GM10266 (cell line): ENCODE measurements around the gene PPY.
"Not testable (repeated sequence)": the region's sequence is repeated elsewhere in the genome, so short reads cannot be mapped to it uniquely, and the experiment has no call there.

Experiments
- DNase-seq: peaks from one replicate; pipeline ENCODE4 v3.0.0; 2012; ENCODE audit errors: extremely low spot score
- TF ChIP-seq, protein P1 (sequence below): IDR thresholded peaks from 2 replicates; pipeline ENCODE4 v1.5.1; 2012; ENCODE audit warnings: mild to moderate bottlenecking, low read depth; ENCODE audit not compliant: control insufficient read depth, insufficient read depth; ENCODE audit errors: missing control alignments

The PPY gene

DNA sequence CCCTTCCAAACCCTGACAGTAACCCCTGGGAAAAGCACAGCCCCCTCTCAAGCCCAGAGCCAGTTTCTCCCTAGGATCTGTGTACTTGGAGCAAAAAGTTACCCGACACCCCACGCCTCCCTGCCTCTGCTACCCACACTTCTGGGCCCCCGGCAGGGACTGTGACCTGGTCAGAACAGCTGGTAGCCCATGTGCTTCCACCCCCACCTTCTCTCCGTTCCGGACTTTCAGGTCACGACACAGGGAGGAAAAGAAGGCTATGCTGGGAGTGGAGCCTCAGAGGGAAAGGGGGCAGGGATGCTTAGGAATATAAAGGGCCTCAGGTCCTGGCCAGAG is 6.4 kb downstream of the PPY start:
- TF ChIP-seq, protein P1, sequence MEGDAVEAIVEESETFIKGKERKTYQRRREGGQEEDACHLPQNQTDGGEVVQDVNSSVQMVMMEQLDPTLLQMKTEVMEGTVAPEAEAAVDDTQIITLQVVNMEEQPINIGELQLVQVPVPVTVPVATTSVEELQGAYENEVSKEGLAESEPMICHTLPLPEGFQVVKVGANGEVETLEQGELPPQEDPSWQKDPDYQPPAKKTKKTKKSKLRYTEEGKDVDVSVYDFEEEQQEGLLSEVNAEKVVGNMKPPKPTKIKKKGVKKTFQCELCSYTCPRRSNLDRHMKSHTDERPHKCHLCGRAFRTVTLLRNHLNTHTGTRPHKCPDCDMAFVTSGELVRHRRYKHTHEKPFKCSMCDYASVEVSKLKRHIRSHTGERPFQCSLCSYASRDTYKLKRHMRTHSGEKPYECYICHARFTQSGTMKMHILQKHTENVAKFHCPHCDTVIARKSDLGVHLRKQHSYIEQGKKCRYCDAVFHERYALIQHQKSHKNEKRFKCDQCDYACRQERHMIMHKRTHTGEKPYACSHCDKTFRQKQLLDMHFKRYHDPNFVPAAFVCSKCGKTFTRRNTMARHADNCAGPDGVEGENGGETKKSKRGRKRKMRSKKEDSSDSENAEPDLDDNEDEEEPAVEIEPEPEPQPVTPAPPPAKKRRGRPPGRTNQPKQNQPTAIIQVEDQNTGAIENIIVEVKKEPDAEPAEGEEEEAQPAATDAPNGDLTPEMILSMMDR: no peak
- DNase-seq: no peak

GRCh38 chr17:43935204-43935925 is 6.9 kb downstream of the PPY start:
- DNase-seq: no peak
- TF ChIP-seq, protein P1: no peak

GRCh38 chr17:43932923-43933322 is 9.4 kb downstream of the PPY start:
- TF ChIP-seq, protein P1: no peak
- DNase-seq: no peak

GRCh38 chr17:43932357-43932756 is 9.9 kb downstream of the PPY start:
- DNase-seq: no peak
- TF ChIP-seq, protein P1: no peak

DNA sequence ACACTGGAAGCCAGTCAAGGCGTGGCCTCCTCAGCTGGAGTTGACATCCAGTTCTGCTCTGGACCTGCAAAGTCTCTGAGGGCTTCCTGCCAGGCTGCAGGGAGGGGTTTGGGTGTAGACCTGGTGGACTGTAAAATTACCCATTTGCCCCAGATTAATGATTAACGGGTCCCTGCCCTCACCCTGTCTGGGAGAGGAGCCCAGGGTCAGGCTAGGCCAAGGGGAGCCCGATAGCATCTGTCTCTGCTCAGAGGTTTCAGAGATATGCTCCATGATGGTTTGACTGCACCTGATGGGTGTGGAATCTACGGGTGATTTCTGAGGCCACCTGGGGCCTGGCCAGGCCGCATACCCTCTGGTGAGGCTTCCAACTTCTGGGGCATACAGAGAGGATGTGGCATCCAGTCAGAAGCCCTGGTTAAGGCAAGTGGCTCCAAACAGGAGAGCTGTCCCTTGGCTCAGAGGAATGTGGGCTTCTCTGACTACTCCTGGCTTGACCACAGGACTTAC is 11.2 kb downstream of the PPY start:
- DNase-seq: no peak
- TF ChIP-seq, protein P1: no peak

DNA sequence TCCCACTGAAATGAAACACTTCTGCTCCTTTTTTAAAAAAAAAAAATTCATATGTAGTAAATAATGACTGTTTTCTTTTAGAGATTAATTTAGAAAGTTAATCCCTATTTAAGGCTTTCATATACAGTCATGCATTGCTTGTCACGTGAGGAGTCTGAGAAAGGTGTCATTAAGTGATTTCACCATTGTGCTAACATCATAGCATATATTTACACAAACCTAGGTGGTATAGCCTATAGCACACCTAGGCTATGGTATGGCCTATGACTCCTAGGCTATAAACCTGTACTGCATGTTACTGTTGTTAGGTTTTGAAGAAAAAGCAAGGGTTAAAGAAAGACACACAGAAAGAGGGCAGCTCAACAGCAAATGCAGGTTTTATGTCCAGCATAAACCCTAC is 13.7 kb downstream of the PPY start:
- DNase-seq: no peak
- TF ChIP-seq, protein P1: no peak

GRCh38 chr17:43927929-43928328 is 14.3 kb downstream of the PPY start:
- not testable (repeated sequence) for DNase-seq

- DNase-seq: no peak
- TF ChIP-seq, protein P1: no peak
Measured at GRCh38 chr17:43927060-43927864, 15.0 kb downstream of the PPY start.
